ENCODE data around the gene PHACTR1. TPM values are rescaled to one million over a fixed set of nuclear protein-coding genes. Genes with fewer than 3 reads are reported as not detected.
A peak's percentile ranks its signal among the peaks of the same experiment; 100 is the strongest.

PHACTR1 gene
- total and polyA plus RNA-seq, 9 of the 15 experiments (the other 6 are each of a cell fraction or from before 2014, with no cell fraction given), result 11.5 to 32.6 (median 22.0) TPM

DNA sequence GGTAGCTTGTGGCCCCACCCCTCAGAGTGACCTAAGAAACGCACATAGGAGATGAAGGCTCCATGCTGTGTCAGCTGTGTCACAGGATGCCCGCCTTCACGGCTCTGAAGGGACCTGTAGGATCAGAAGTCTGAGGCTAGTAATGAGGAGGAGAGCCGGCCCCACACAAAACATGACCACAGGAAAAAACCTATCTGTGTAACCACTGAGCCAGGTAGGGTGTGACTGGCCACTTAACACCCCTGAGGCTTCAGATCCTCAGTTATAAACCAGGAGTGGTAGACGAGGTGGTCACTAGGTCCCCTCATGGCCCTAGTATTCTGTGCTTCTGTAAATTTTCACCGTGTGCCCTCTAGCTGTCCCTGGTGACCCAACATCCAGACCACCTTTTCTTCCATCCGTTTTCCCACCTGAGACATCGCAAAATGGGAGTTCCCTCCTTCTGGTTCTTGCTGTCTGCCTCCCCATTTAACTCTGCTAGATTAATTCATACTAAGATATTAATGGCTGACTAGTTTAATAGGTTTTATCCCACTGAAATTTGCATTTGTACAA lies 558.9 kb downstream of the PHACTR1 start (continued):
- TF ChIP-seq ZNF699 (CRISPR knock-in tag; IDR thresholded peaks at IDR 0.05; ENCODE audit: insufficient replicate concordance) (no peak), XRCC3 (IDR thresholded peaks at IDR 0.05) (no peak), ESRRB (CRISPR knock-in tag; IDR thresholded peaks at IDR 0.05; ENCODE audit: borderline replicate concordance) (no peak), FOXJ2 (tag; IDR thresholded peaks at IDR 0.05) (no peak), SMAD4 (CRISPR knock-in tag; conservative IDR thresholded peaks at IDR 0.05) (0 out of 2 replicates have a peak, but pooled peaks have one; percentile 32), SIN3A (IDR thresholded peaks at IDR 0.05; ENCODE audit: borderline replicate concordance in 2 of 2, control insufficient read depth in 1 of 2, low read depth in 2 of 2, low read length in 2 of 2) (no peak), ZZZ3 (IDR thresholded peaks at IDR 0.05) (no peak), ZNF184 (CRISPR knock-in tag; IDR thresholded peaks at IDR 0.05) (no peak), NUFIP1 (IDR thresholded peaks at IDR 0.05; ENCODE audit: partially characterized antibody) (no peak), JUN (IDR thresholded peaks at IDR 0.05; ENCODE audit: borderline replicate concordance, low read depth, low read length) (no peak), JUN (CRISPR knock-in tag; IDR thresholded peaks at IDR 0.05; ENCODE audit: borderline replicate concordance) (no peak), SIRT6 (IDR thresholded peaks at IDR 0.05; ENCODE audit: low read depth, low read length) (no peak), PHF8 (IDR thresholded peaks at IDR 0.05; ENCODE audit: borderline replicate concordance, low read length) (peak; percentile 10; the same call in 1 of the 2 replicates), ZFX (CRISPR knock-in tag; IDR thresholded peaks at IDR 0.05) (peak; percentile 26; the same call in 1 of the 2 replicates), SREBF2 (CRISPR knock-in tag; IDR thresholded peaks at IDR 0.05) (no peak), NCOA4 (IDR thresholded peaks at IDR 0.05; ENCODE audit: partially characterized antibody) (no peak), TCF3 (CRISPR knock-in tag; IDR thresholded peaks at IDR 0.05) (no peak)
- TF ChIP-seq, protein P1, sequence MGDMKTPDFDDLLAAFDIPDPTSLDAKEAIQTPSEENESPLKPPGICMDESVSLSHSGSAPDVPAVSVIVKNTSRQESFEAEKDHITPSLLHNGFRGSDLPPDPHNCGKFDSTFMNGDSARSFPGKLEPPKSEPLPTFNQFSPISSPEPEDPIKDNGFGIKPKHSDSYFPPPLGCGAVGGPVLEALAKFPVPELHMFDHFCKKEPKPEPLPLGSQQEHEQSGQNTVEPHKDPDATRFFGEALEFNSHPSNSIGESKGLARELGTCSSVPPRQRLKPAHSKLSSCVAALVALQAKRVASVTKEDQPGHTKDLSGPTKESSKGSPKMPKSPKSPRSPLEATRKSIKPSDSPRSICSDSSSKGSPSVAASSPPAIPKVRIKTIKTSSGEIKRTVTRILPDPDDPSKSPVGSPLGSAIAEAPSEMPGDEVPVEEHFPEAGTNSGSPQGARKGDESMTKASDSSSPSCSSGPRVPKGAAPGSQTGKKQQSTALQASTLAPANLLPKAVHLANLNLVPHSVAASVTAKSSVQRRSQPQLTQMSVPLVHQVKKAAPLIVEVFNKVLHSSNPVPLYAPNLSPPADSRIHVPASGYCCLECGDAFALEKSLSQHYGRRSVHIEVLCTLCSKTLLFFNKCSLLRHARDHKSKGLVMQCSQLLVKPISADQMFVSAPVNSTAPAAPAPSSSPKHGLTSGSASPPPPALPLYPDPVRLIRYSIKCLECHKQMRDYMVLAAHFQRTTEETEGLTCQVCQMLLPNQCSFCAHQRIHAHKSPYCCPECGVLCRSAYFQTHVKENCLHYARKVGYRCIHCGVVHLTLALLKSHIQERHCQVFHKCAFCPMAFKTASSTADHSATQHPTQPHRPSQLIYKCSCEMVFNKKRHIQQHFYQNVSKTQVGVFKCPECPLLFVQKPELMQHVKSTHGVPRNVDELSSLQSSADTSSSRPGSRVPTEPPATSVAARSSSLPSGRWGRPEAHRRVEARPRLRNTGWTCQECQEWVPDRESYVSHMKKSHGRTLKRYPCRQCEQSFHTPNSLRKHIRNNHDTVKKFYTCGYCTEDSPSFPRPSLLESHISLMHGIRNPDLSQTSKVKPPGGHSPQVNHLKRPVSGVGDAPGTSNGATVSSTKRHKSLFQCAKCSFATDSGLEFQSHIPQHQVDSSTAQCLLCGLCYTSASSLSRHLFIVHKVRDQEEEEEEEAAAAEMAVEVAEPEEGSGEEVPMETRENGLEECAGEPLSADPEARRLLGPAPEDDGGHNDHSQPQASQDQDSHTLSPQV (IDR thresholded peaks at IDR 0.05), result peak; percentile 75; the same call in 1 of the 2 replicates
- TF ChIP-seq, protein P2, sequence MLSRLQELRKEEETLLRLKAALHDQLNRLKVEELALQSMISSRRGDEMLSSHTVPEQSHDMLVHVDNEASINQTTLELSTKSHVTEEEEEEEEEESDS (CRISPR knock-in tag; IDR thresholded peaks at IDR 0.05), result no peak
- TF ChIP-seq, protein P3, sequence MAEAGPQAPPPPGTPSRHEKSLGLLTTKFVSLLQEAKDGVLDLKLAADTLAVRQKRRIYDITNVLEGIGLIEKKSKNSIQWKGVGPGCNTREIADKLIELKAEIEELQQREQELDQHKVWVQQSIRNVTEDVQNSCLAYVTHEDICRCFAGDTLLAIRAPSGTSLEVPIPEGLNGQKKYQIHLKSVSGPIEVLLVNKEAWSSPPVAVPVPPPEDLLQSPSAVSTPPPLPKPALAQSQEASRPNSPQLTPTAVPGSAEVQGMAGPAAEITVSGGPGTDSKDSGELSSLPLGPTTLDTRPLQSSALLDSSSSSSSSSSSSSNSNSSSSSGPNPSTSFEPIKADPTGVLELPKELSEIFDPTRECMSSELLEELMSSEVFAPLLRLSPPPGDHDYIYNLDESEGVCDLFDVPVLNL (CRISPR knock-in tag; IDR thresholded peaks at IDR 0.05; ENCODE audit: low read depth), result no peak
- TF ChIP-seq, protein P4, sequence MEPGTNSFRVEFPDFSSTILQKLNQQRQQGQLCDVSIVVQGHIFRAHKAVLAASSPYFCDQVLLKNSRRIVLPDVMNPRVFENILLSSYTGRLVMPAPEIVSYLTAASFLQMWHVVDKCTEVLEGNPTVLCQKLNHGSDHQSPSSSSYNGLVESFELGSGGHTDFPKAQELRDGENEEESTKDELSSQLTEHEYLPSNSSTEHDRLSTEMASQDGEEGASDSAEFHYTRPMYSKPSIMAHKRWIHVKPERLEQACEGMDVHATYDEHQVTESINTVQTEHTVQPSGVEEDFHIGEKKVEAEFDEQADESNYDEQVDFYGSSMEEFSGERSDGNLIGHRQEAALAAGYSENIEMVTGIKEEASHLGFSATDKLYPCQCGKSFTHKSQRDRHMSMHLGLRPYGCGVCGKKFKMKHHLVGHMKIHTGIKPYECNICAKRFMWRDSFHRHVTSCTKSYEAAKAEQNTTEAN (CRISPR knock-in tag; IDR thresholded peaks at IDR 0.05), result no peak
